Fibroblast of villous mesenchyme (primary cell): ENCODE data around the gene TREM1. TPM values are rescaled to one million over a fixed set of nuclear protein-coding genes. Genes with fewer than 3 reads are reported as not detected.
A peak's percentile ranks its signal among the peaks of the same experiment; 100 is the strongest.

Experiments used
- DNase-seq: peaks from one replicate; pipeline ENCODE4 v3.0.0-alpha.2; 2010; ENCODE audit warnings: low read depth
- H3K4me3 ChIP-seq: 2 replicates; pipeline ENCODE4 v1.5.1; 2011; ENCODE audit warnings: low read depth, mild to moderate bottlenecking, low read length
- CTCF ChIP-seq: IDR thresholded peaks from 2 replicates; pipeline ENCODE4 v1.5.1; 2012; ENCODE audit warnings: low read depth, mild to moderate bottlenecking, low read length; ENCODE audit not compliant: insufficient read depth
- total RNA-seq: library from RNA; depleted of rRNA; stranded (reverse); fragments of >200 nt; gene quantifications from 2 replicates; pipeline ENCODE4 v1.2.3, GENCODE V29; 2012

Gene TREM1
- total RNA-seq, 1 donor = not detected

- H3K4me3 ChIP-seq = no peak overlapping the region
- no peak for TF ChIP-seq CTCF
- no peak for DNase-seq
Measured at GRCh38 chr6:41283600-41283999, 2.9 kb downstream of the TREM1 start.

GRCh38 chr6:41280381-41281057 is 6.0 kb downstream of the TREM1 start:
- TF ChIP-seq CTCF = no peak
- no peak overlapping the region for H3K4me3 ChIP-seq
- DNase-seq = no peak

GRCh38 chr6:41278699-41279405 is 7.6 kb downstream of the TREM1 start:
- peak; percentile 67 for DNase-seq
- peak; percentile 49 for TF ChIP-seq CTCF
- no peak overlapping the region for H3K4me3 ChIP-seq

- no peak for DNase-seq
- no peak for TF ChIP-seq CTCF
- no peak overlapping the region for H3K4me3 ChIP-seq
Measured at GRCh38 chr6:41277605-41278004, 8.9 kb downstream of the TREM1 start.

- DNase-seq = no peak
Measured at GRCh38 chr6:41275489-41275888, 11.0 kb downstream of the TREM1 start.

GRCh38 chr6:41274256-41274655 is 12.2 kb downstream of the TREM1 start:
- no peak overlapping the region for H3K4me3 ChIP-seq
- TF ChIP-seq CTCF = no peak
- DNase-seq = no peak

More at GRCh38 chr6:41275489-41275888, 11.0 kb downstream of the TREM1 start:
- no peak for TF ChIP-seq CTCF
- H3K4me3 ChIP-seq = no peak overlapping the region

- no peak overlapping the region for H3K4me3 ChIP-seq
- no peak for TF ChIP-seq CTCF
- DNase-seq = no peak
Measured at GRCh38 chr6:41273714-41274113, 12.8 kb downstream of the TREM1 start.
